Renal pelvis (tissue), 4 donors: ENCODE results near the gene HOPX. TPM values are rescaled to one million over a fixed set of nuclear protein-coding genes. Genes with fewer than 3 reads are reported as not detected.
"Not testable (repeated sequence)": the region's sequence is repeated elsewhere in the genome, so short reads cannot be mapped to it uniquely, and the experiment has no call there.

Experiments used
- DNase-seq: peaks from one replicate; pipeline ENCODE4 v3.0.0-alpha.2; 2013
- polyA plus RNA-seq, 3 donors: library from polyadenylated mRNA; unstranded; fragments of 120-200 nt; gene quantifications; one replicate each; pipeline ENCODE4 v1.2.1, GENCODE V29; 2013; ENCODE audit not compliant: insufficient read length in 3 of 3

The HOPX gene
- polyA plus RNA-seq, 3 donors, result 11.0 to 16.4 (median 13.5) TPM

GRCh38 chr4:56657818-56658217 is 23.3 kb downstream of the HOPX start:
- no peak for DNase-seq

- DNase-seq, result no peak
Measured at GRCh38 chr4:56657128-56657527, 24.0 kb downstream of the HOPX start.

- no peak for DNase-seq
Measured at GRCh38 chr4:56656346-56656643, 24.8 kb downstream of the HOPX start.

- DNase-seq, result no peak
Measured at GRCh38 chr4:56655627-56656345, 25.3 kb downstream of the HOPX start.

GRCh38 chr4:56655209-56655626 is 25.9 kb downstream of the HOPX start:
- no peak for DNase-seq

- DNase-seq, result no peak
Measured at GRCh38 chr4:56654238-56654632, 26.9 kb downstream of the HOPX start.

GRCh38 chr4:56653461-56654237 is 27.4 kb downstream of the HOPX start:
- no peak for DNase-seq

GRCh38 chr4:56652196-56652595 is 28.9 kb downstream of the HOPX start:
- no peak for DNase-seq

GRCh38 chr4:56651056-56651350 is 30.1 kb downstream of the HOPX start:
- no peak for DNase-seq

GRCh38 chr4:56650262-56651055 is 30.6 kb downstream of the HOPX start:
- no peak for DNase-seq

- DNase-seq, result no peak
Measured at GRCh38 chr4:56649445-56650261, 31.4 kb downstream of the HOPX start.

- no peak for DNase-seq
Measured at GRCh38 chr4:56648824-56649151, 32.3 kb downstream of the HOPX start.

- no peak for DNase-seq
Measured at GRCh38 chr4:56648021-56648823, 32.9 kb downstream of the HOPX start.

- DNase-seq, result no peak
Measured at GRCh38 chr4:56646341-56646740, 34.8 kb downstream of the HOPX start.

GRCh38 chr4:56643596-56643995 is 37.5 kb downstream of the HOPX start:
- DNase-seq, result no peak

GRCh38 chr4:56641494-56642051 is 39.5 kb downstream of the HOPX start:
- no peak for DNase-seq

- DNase-seq, result no peak
Measured at GRCh38 chr4:56640621-56641493, 40.2 kb downstream of the HOPX start.

- no peak for DNase-seq
Measured at GRCh38 chr4:56637791-56638190, 43.3 kb downstream of the HOPX start.

- no peak for DNase-seq
Measured at GRCh38 chr4:56637154-56637553, 43.9 kb downstream of the HOPX start.

GRCh38 chr4:56634954-56635353 is 46.1 kb downstream of the HOPX start:
- not testable (repeated sequence) for DNase-seq
